ENCODE data around the gene AGFG2. TPM values are rescaled to one million over a fixed set of nuclear protein-coding genes. Genes with fewer than 3 reads are reported as not detected.
"Not testable (repeated sequence)": the region's sequence is repeated elsewhere in the genome, so short reads cannot be mapped to it uniquely, and the experiment has no call there.

AGFG2 gene
- 27.1 and 36.5 TPM in 2 replicates for total RNA-seq

- peak; percentile 99 for DNase-seq (ENCODE audit: low read depth, low spot score)
Measured at GRCh38 chr7:100538654-100539435, at the start of gene AGFG2. Gene AGFG2 (plus strand): TSS chr7:100539203. CDS start chr7:100539347, 144 bp downstream.

- DNase-seq (ENCODE audit: low read depth, low spot score): no peak
Measured at GRCh38 chr7:100489824-100490223, 49.2 kb upstream of the AGFG2 start.

- DNase-seq (ENCODE audit: low read depth, low spot score): no peak
Measured at GRCh38 chr7:100490483-100491191, 48.4 kb upstream of the AGFG2 start.

GRCh38 chr7:100491192-100491578 is 47.8 kb upstream of the AGFG2 start:
- no peak for DNase-seq (ENCODE audit: low read depth, low spot score)

- DNase-seq (ENCODE audit: low read depth, low spot score): no peak
Measured at GRCh38 chr7:100492738-100493475, 46.1 kb upstream of the AGFG2 start.

GRCh38 chr7:100493476-100494264 is 45.3 kb upstream of the AGFG2 start:
- DNase-seq (ENCODE audit: low read depth, low spot score): no peak

- no peak for DNase-seq (ENCODE audit: low read depth, low spot score)
Measured at GRCh38 chr7:100496509-100496908, 42.5 kb upstream of the AGFG2 start.

- DNase-seq (ENCODE audit: low read depth, low spot score): not testable (repeated sequence)
Measured at GRCh38 chr7:100500743-100501142, 38.3 kb upstream of the AGFG2 start.

GRCh38 chr7:100504031-100504430 is 35.0 kb upstream of the AGFG2 start:
- DNase-seq (ENCODE audit: low read depth, low spot score): not testable (repeated sequence)

GRCh38 chr7:100504887-100505611 is 34.0 kb upstream of the AGFG2 start:
- no peak for DNase-seq (ENCODE audit: low read depth, low spot score)

- DNase-seq (ENCODE audit: low read depth, low spot score): no peak
Measured at GRCh38 chr7:100506356-100506923, 32.6 kb upstream of the AGFG2 start.

GRCh38 chr7:100509231-100509630 is 29.8 kb upstream of the AGFG2 start:
- DNase-seq (ENCODE audit: low read depth, low spot score): no peak

GRCh38 chr7:100510437-100511239 is 28.4 kb upstream of the AGFG2 start:
- no peak for DNase-seq (ENCODE audit: low read depth, low spot score)

- DNase-seq (ENCODE audit: low read depth, low spot score): no peak
Measured at GRCh38 chr7:100513212-100513810, 25.7 kb upstream of the AGFG2 start.

- DNase-seq (ENCODE audit: low read depth, low spot score): peak; percentile 24
Measured at GRCh38 chr7:100515072-100515532, 23.9 kb upstream of the AGFG2 start.

- DNase-seq (ENCODE audit: low read depth, low spot score): no peak
Measured at GRCh38 chr7:100516135-100516812, 22.7 kb upstream of the AGFG2 start.

GRCh38 chr7:100517305-100517704 is 21.7 kb upstream of the AGFG2 start:
- DNase-seq (ENCODE audit: low read depth, low spot score): no peak

GRCh38 chr7:100519580-100519979 is 19.4 kb upstream of the AGFG2 start:
- DNase-seq (ENCODE audit: low read depth, low spot score): no peak
